GM19468 (cell line): ENCODE data around the gene ATP5F1D.
"Not testable (repeated sequence)": the region's sequence is repeated elsewhere in the genome, so short reads cannot be mapped to it uniquely, and the experiment has no call there.

Experiments used
- ATAC-seq: cut with Tn5 transposase; IDR thresholded peaks from one replicate; pipeline ENCODE4 v1.9.1; 2021; ENCODE audit warnings: mild to moderate bottlenecking, moderate library complexity, moderate number of reproducible peaks; ENCODE audit not compliant: unreplicated experiment; ENCODE audit errors: extremely low read depth

Gene ATP5F1D

GRCh38 chr19:1245494-1246264 is 4.1 kb downstream of the ATP5F1D start:
- ATAC-seq: no peak

DNA sequence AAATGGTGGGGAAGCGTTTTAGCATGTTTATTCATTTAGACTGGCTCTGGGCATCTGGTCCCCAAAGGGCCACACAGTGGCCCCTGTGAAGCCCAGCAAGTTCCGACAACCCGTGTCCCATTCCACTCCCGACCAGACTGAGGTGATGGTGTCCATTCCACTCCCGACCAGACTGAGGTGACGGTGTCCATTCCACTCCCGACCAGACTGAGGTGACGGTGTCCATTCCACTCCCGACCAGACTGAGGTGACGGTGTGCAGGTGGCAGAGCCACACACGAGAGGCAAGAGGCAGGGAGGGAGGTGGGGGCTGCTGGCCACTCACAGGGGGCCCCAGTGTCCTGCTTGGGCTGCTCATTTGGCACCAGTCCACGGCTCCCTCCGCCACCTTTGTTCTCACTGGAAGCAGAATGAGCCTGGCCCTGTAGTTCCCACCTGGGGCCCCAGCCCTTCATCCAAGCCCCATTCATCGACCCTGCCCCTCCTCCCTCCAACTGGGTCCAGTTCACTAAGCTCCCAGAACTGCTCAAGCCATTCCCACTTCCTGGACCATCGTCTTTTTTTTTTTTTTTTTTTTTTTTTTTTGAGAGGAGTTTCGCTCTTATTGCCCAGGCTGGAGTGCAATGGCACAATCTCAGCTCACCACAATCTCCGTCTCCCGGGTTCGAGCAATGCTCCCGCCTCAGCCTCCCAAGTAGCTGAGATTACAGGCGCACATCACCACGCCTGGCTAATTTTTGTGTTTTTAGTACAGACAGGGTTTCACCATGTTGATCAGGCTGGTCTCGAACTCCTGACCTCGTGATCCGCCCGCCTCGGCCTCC is 4.9 kb downstream of the ATP5F1D start:
- not testable (repeated sequence) for ATAC-seq

GRCh38 chr19:1247748-1248138 is 6.2 kb downstream of the ATP5F1D start:
- no peak for ATAC-seq

DNA sequence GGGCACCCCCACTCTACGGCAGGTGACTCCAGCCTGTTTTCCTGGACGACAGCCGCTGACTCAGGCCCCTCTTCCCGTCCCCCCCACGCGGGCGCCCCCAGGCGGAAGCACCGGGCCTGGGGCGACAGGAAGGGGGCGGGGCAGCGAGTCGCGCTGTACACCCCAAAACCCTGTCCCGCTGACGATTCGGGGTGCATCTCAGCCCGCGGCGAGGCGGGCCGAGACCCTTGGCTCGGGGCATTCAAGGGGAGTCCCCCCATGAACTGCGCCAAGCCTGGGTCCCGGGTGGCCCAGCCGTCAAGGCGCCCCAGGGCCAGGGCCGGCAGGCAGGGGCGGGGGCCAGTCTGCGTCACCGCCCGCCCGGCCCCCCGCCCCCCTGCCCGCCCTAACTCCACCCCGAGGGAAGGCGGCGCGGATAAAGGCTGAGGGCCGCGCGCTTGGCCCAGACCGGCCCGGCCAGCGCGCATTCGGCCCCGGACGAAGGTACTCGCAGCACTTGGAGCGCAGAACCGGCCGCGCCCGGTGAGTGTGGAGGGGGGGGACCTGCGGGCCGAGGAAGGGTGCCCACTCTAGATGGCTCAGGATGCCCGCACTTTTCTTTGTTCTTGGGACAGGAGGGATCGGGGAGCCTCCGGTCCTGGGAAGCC is 6.7 kb downstream of the ATP5F1D start, which contains the start of gene MIDN:
Gene MIDN, plus strand, starts transcription at position 445 of the 647 bp plus-strand sequence. CDS start 1,714 bp downstream, outside the sequence.
- ATAC-seq: no peak

DNA sequence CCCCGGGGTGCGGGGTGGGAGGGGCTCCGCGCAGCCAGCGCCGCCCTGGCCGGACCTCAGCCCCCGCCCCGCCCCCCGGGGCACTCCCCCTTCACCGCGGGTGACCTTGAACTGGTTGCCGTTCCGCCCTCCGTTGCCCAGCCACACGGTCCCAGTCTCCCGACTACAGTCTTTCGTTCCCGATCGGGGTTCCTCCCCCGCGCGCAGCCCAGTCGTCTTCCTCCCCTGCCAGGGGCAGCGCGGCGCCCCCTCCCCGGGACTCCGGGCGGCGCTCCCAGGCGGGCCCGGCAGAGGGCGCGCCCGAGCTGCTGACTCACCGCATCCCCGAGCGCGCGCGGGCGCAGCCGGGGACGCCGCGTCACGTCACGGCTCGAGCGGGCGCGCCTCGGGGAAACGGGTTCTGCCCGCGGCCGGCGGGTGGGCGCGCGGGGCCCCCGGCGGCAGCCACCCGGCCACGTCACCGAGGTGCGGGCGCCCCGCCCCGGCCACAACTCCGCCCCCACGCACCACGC is 7.3 kb downstream of the ATP5F1D start:
- peak; percentile 20 for ATAC-seq

DNA sequence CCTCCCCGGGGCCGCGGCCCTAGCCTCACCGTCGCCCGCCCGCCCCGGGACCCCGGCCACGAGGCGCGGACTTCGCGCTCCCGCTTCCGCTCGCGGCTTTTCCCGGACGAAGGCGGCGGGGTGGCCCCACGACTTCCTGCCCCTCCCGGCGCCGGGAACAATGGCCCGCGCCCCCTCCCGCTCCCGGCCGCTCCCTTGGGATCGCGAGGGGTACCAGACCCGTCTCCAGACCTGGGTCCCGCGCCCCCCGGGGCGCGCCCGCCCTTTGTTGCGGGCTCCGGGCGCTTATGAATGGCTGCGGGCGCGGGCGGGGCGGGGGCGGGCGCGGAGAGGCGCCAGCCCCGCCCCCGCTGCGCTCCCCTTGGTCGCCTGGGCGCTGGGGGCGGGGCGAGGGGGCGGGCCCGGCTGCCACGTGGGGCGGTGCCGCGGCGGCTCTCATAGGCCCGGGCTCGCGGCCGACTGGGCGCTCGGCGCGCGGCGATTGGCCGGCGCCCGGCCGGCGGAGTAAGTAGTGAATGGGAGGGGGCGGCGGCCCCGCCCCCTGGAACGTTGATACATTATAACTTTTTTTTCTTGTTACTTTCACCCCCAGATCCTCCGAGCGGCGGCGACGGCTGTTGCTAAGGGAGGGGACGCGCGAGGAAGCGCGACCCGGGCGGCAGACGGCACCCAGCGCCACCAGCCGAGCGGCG is 7.9 kb downstream of the ATP5F1D start:
- peak; percentile 31 for ATAC-seq

DNA sequence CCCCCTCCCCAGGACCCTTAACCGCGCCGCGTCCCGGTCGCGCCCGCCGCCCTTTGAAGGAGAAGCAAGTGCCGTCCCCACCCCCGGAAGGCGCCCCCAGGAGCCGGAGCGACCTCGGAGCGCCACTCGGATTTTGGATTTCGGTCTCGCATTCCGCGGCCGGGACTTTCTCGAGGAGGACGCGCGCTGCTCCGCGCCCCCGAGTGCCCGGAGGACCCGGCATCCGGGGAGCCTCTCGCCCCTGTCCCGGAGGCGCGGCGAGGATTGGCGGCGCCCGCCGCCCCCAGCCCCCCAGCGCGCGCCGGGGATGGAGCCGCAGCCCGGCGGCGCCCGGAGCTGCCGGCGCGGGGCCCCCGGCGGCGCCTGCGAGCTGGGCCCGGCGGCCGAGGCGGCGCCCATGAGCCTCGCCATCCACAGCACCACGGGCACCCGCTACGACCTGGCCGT is 8.5 kb downstream of the ATP5F1D start:
- ATAC-seq: no peak

- ATAC-seq: no peak
Measured at GRCh38 chr19:1250437-1251260, 9.1 kb downstream of the ATP5F1D start.

DNA sequence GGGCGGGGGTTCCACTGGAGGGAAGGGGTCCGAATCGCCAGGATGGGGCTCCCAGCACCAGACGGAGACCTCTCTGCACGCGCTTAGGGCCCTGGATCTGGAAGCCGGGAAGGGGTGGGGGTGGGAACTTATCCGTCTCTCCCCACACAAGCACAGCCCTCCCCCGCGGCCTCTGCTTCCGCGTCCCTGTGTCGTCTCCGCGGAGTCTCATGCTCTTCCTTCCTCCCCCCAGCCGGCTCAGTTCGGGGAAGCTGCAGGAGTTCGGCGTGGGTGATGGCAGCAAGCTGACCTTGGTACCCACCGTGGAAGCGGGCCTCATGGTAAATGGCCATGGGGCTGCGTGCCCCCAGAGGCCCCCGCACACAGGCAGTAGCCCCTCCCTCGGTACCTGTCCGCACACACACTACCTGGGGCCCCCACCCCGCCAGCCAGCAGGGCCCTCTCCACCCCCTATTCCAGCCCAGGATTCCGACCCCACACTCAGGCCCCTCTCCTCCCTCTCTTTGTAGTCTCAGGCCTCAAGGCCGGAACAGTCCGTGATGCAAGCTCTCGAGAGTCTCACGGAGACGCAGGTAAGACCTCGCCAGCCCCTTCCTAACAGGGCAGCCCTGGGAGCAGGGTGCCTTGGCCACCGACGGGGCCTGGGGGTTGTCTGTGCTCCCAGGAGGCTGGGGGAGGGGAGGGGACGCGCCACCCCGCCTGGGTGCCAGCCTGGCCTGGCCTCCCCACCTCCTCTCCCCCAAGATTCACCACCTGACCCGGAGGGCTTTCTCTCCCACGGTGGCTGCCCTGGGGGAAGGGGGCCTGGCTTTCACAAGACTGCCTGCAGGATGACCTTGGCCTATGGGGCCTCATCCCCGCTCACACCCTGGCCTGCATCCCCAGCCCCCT is 10.0 kb downstream of the ATP5F1D start:
- no peak for ATAC-seq

- no peak for ATAC-seq
Measured at GRCh38 chr19:1252221-1252820, 10.8 kb downstream of the ATP5F1D start.

GRCh38 chr19:1252821-1253513 is 11.4 kb downstream of the ATP5F1D start:
- ATAC-seq: no peak

- ATAC-seq: no peak
Measured at GRCh38 chr19:1253514-1254080, 12.0 kb downstream of the ATP5F1D start.

GRCh38 chr19:1254081-1254527 is 12.6 kb downstream of the ATP5F1D start:
- ATAC-seq: no peak

DNA sequence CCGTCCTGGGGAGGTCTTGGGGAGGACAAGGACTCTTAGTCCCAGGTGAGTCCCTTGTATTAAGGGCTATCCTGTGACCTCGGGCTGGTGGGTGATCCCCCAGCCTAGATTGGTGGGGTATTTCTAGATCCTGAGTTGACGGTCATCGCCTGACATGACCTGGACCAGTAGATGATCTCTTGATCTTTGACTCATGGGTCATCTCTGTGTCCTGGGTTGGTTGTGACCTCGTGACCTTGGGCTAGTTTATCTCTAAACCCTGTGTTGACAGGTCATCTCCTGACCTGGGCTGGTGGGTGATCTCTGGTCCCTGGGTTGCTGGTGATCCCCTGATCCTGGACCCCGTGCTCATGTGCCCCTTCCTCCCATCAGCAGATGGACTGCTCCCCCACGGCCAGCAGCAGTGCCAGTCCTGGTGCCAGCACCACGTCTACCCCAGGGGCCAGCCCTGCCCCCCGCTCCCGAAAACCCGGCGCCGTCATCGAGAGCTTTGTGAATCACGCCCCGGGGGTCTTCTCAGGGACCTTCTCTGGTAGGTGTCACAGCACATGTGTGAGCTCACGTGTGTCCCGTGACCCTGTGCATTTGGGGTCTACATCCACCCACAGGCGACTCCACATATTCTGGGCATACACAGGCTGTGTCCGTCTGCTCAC is 13.1 kb downstream of the ATP5F1D start:
- no peak for ATAC-seq

GRCh38 chr19:1255186-1256161 is 13.9 kb downstream of the ATP5F1D start:
- ATAC-seq: no peak
